K562 (cell line): ENCODE results near the gene MALAT1. TPM values are rescaled to one million over a fixed set of nuclear protein-coding genes. Genes with fewer than 3 reads are reported as not detected.

Experiments used
- ATAC-seq: fragments of 200-7000 bp; cut with Tn5 transposase; 3 replicates; pipeline ENCODE4 v1.9.1; 2020; ENCODE audit warnings: moderate library complexity
- BruUV-seq: library from RNA; stranded (reverse); fragments of 400-500 nt; replicated peaks from 2 replicates; lab custom pipeline; 2021; lab: Mats Ljungman, UMichigan
- CTCF ChIA-PET: fragments of 300-600 bp; formaldehyde crosslinking; extraction: SDS; loops from one replicate; lab custom pipeline; 2021; ENCODE audit warnings: low intra/inter-chr PET ratio; lab: Yijun Ruan, JAX
- POLR2A ChIA-PET: fragments of 300-600, 350-650 bp; sonication (Branson Sonifier 250); formaldehyde crosslinking; extraction: SDS; loops from one replicate; lab custom pipeline; 2021; ENCODE audit warnings: antibody characterized with exemption, inconsistent platforms; lab: Yijun Ruan, JAX
- DNase-seq, 4 experiments: peaks; one replicate each; pipeline versions ENCODE4 v3.0.0 to v3.0.0-alpha.2; 2011 to 2018; ENCODE audit warnings: low spot score in 3 of 4, mixed read lengths in 3 of 4; ENCODE audit errors: extremely low read depth in 1 of 4
- FAIRE-seq: peaks from 2 replicates; lab custom pipeline; 2011; peaks lifted over from hg19 to GRCh38; lab: Jason Lieb, UNC
- H2AFZ ChIP-seq: 2 replicates; pipeline ENCODE4 v1.6.0; 2011; ENCODE audit warnings: low read depth, low read length, control low read depth, inconsistent platforms
- H3K27ac ChIP-seq: fragments of 200-600 bp; 3 replicates; pipeline ENCODE4 v1.8.0; 2011; ENCODE audit warnings: low read depth, mild to moderate bottlenecking, control low read depth, inconsistent platforms, low read length, moderate library complexity, mixed read lengths; ENCODE audit errors: extremely low read depth
- H3K27me3 ChIP-seq, 2 experiments: fragments of 300-600 bp in 1 of 2; 2 replicates in 1 of 2; 3 replicates in 1 of 2; pipeline versions ENCODE4 v1.6.0 to v1.8.0; 2011; ENCODE audit warnings: inconsistent platforms in 2 of 2, low read length in 2 of 2, mild to moderate bottlenecking in 1 of 2, mixed read lengths in 1 of 2, moderate library complexity in 1 of 2; ENCODE audit not compliant: control insufficient read depth in 2 of 2, insufficient read depth in 2 of 2
- H3K36me3 ChIP-seq: fragments of 300-600 bp; 3 replicates; pipeline ENCODE4 v1.8.0; 2011; ENCODE audit warnings: mild to moderate bottlenecking, low read length, inconsistent platforms; ENCODE audit not compliant: control insufficient read depth, insufficient read depth
- H3K4me1 ChIP-seq, 2 experiments: fragments of 200-600 bp in 1 of 2; replicated peaks in 1 of 2; 2 replicates in 1 of 2; 3 replicates in 1 of 2; pipeline versions ENCODE4 v1.5.1 to v1.8.0; 2011; ENCODE audit warnings: inconsistent platforms in 2 of 2, low read length in 2 of 2, mild to moderate bottlenecking in 1 of 2, mixed read lengths in 1 of 2, moderate library complexity in 1 of 2; ENCODE audit not compliant: control insufficient read depth in 2 of 2, insufficient read depth in 2 of 2
- H3K4me2 ChIP-seq: 2 replicates; pipeline ENCODE4 v1.6.1; 2011; ENCODE audit warnings: low read length, control low read depth, inconsistent platforms, mixed read lengths; ENCODE audit not compliant: insufficient read depth
- H3K4me3 ChIP-seq: fragments of 200-600 bp; sonication (generic), shearing (Covaris generic); 2 replicates; pipeline ENCODE4 v1.5.1; 2016; ENCODE audit warnings: control low read depth, inconsistent platforms
- H3K79me2 ChIP-seq: fragments of 200-600 bp; 3 replicates; pipeline ENCODE4 v1.8.0; 2011; ENCODE audit warnings: low read length, inconsistent platforms; ENCODE audit not compliant: control insufficient read depth, insufficient read depth
- H3K9ac ChIP-seq, 2 experiments: 2 replicates each; pipeline versions ENCODE4 v1.6.0 to v1.6.1; 2011; ENCODE audit warnings: low read depth in 2 of 2, low read length in 2 of 2, control low read depth in 1 of 2, inconsistent platforms in 1 of 2, mild to moderate bottlenecking in 1 of 2, mixed read lengths in 1 of 2; ENCODE audit not compliant: insufficient read depth in 1 of 2
- H3K9me1 ChIP-seq: one replicate; pipeline ENCODE4 v1.6.0; 2011; ENCODE audit warnings: inconsistent platforms, mild to moderate bottlenecking, low read length, moderate library complexity; ENCODE audit not compliant: control insufficient read depth, insufficient read depth
- H3K9me3 ChIP-seq: replicated peaks from 2 replicates; pipeline ENCODE4 v1.5.1; 2011; ENCODE audit warnings: low read depth, low read length, inconsistent platforms; ENCODE audit not compliant: control insufficient read depth, insufficient read depth
- H4K20me1 ChIP-seq: replicated peaks from 2 replicates; pipeline ENCODE4 v1.6.1; 2011; ENCODE audit warnings: low read length, inconsistent platforms, mixed read lengths; ENCODE audit not compliant: control insufficient read depth, insufficient read depth
- BRD4 ChIP-seq: fragments of 200-600 bp; sonication (generic); IDR thresholded peaks from 2 replicates; pipeline ENCODE4 v1.6.1; 2017; ENCODE audit warnings: inconsistent platforms
- CBX1 ChIP-seq: sonication (generic); IDR thresholded peaks from 2 replicates; pipeline ENCODE4 v1.6.1; 2016; ENCODE audit warnings: antibody characterized with exemption, low read depth, mild to moderate bottlenecking
- HDAC1 ChIP-seq, 2 experiments: fragments of 450-650 bp; IDR thresholded peaks; 2 replicates each; pipeline ENCODE4 v1.6.1; 2016 to 2017; ENCODE audit warnings: inconsistent platforms in 1 of 2, mild to moderate bottlenecking in 1 of 2, moderate library complexity in 1 of 2
- MIER1 ChIP-seq: fragments of 450-650 bp; IDR thresholded peaks from 2 replicates; pipeline ENCODE4 v1.6.1; 2016; ENCODE audit warnings: antibody characterized with exemption, mild to moderate bottlenecking, low read depth
- NBN ChIP-seq: fragments of 450-650 bp; IDR thresholded peaks from 2 replicates; pipeline ENCODE4 v1.6.1; 2016; ENCODE audit warnings: low read depth, mild to moderate bottlenecking
- POLR2AphosphoS2 ChIP-seq: IDR thresholded peaks from 2 replicates; pipeline ENCODE4 v1.6.1; 2012; ENCODE audit warnings: low read length, improper control_type of control experiment
- SMARCA4 ChIP-seq: fragments of 450-650 bp; IDR thresholded peaks from 2 replicates; pipeline ENCODE4 v1.6.1; 2016
- TARDBP ChIP-seq: fragments of 450-650 bp; IDR thresholded peaks from 2 replicates; pipeline ENCODE4 v1.6.1; 2016
- ZEB2 ChIP-seq: fragments of 450-650 bp; IDR thresholded peaks from 2 replicates; pipeline ENCODE4 v1.6.1; 2016
- ZNF217 ChIP-seq: sonication (generic); formaldehyde crosslinking; IDR thresholded peaks from 2 replicates; pipeline ENCODE4 v1.8.0; 2022; ENCODE audit warnings: mild to moderate bottlenecking, missing genetic modification reagents
- ZNF561 ChIP-seq: fragments of 450-650 bp; formaldehyde crosslinking; conservative IDR thresholded peaks from 2 replicates; pipeline ENCODE4 v1.4.0; 2020; ENCODE audit warnings: mild to moderate bottlenecking, moderate library complexity
- ZNF76 ChIP-seq: fragments of 250-450 bp; sonication (Bioruptor Pico); IDR thresholded peaks from 2 replicates; pipeline ENCODE4 v1.4.0; 2020; ENCODE audit warnings: mild to moderate bottlenecking, moderate library complexity, borderline replicate concordance
- ZSCAN32 ChIP-seq: fragments of 450-650 bp; formaldehyde crosslinking; IDR thresholded peaks from 2 replicates; pipeline ENCODE4 v1.4.0; 2020; ENCODE audit warnings: mild to moderate bottlenecking, moderate library complexity
- WGBS: fragments of 100-300 bp; shearing (Covaris generic); methylation state at CpG from one replicate; pipeline ENCODE4 v1.1.6; 2016; ENCODE audit warnings: low coverage, mixed read lengths; ENCODE audit not compliant: insufficient coverage; ENCODE audit errors: missing lambda C conversion rate; 5-methylcytosine and 5-hydroxymethylcytosine counted together
- in situ Hi-C: fragments of 300-500 bp; cut with MboI; formaldehyde crosslinking; loops from 4 replicates; pipeline ENCODE4 v1.15.0; 2018; ENCODE audit warnings: inconsistent platforms, mixed read lengths
- intact Hi-C: fragments of 100-400 bp; cut with micrococcal nuclease; formaldehyde crosslinking; loops from 2 replicates; pipeline ENCODE4 v1.14.2; 2022
- polyA plus RNA-seq, 8 experiments: library from polyadenylated mRNA; depleted of rRNA in 4 of 8; stranded (reverse) in 5 of 8; unstranded in 3 of 8; fragments of >200 nt; fragmentation: Nextera tagmentation in 2 of 8; fragmentation: Illumina TruSeq in 1 of 8; extraction: Ambion mirVana in 2 of 8; extraction: Trizol in 1 of 8; gene quantifications; 2 replicates each; pipeline versions ENCODE4 v1.2.1 to v1.2.3, GENCODE V29; 2011 to 2014; ENCODE audit warnings: inconsistent platforms in 1 of 8, missing spikeins in 1 of 8
- total RNA-seq, 7 experiments: library from RNA; depleted of rRNA in 6 of 7; stranded (reverse); fragments of >200 nt in 6 of 7; fragmentation: Illumina TruSeq in 2 of 7; extraction: Trizol in 2 of 7; gene quantifications; 2 replicates each; pipeline versions ENCODE4 v1.2.1 to v1.2.3, GENCODE V29; 2011 to 2021; ENCODE audit warnings: low replicate concordance in 1 of 7
- TF ChIP-seq, protein P1 (sequence below): fragments of 450-650 bp; formaldehyde crosslinking; IDR thresholded peaks from 2 replicates; pipeline ENCODE4 v1.4.0; 2020; ENCODE audit warnings: mild to moderate bottlenecking, moderate library complexity
- TF ChIP-seq, protein P2 (sequence below): sonication (generic); formaldehyde crosslinking; IDR thresholded peaks from 2 replicates; pipeline ENCODE4 v1.8.0; 2023; ENCODE audit warnings: missing genetic modification reagents, mild to moderate bottlenecking, borderline replicate concordance

Gene MALAT1
- total and polyA plus RNA-seq, 9 of the 15 experiments (the other 6 are each of a cell fraction or from before 2014, with no cell fraction given) = 363 to 8,715 (median 2,351) TPM

DNA sequence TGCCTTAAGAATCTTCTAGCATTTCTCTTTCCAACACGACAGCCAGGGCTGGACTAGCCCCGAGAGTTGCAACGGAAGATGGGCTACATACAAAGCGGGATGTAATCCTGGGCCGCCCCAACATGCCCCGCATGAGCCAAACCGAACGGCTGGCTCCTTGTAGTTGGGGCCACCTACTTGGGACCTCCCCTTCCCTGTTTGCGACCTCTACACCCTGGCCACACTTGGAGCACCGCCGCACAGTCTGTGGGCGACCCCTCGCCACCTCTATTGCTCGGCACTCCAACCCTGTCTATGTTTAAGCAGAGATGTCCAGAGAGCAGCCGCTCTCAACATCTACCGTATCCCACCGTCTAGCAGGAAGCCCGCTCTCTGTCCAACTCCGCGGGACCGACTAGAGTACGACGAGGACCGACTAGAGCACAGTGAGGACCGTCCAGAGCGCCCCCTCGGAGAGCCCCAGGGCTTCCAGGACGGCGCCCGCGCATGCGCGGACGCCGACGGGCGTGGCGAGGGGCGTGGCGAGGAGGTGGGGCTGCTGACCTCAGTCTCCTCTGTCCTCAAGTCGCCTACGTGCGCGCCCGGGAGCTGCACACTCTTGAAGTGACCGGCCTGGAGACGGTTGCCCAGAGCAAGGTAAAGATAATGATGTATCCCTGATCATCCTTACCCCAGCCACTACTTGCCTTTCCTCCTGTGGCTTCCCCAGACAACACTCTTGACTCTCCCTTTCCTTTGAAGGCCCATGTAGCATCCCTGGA lies 44.0 kb upstream of the MALAT1 start:
- peak; percentile 97 to 99 (median 98) for DNase-seq
- intact Hi-C loops = no loop called here
- H3K27me3 ChIP-seq = no peaks in the 10 kb centered on the region
- peaks cover 3% of the 10 kb centered on the region; the same call in 1 of the 2 replicates for H4K20me1 ChIP-seq
- TSS peak; percentile 97 for BruUV-seq
- WGBS = 4% methylated on average over 43 of the region's 47 CpGs
- peak overlapping the region; percentile 70 for H3K4me3 ChIP-seq
- peak overlapping the region; percentile 99 for H3K4me2 ChIP-seq
- H3K9me1 ChIP-seq = no peaks in the 10 kb centered on the region
- H3K79me2 ChIP-seq = peaks cover 48% of the 10 kb centered on the region
- ATAC-seq = peak; percentile 88
- peak overlapping the region; percentile 87 for H3K27ac ChIP-seq
- POLR2A ChIA-PET = interaction anchor here (0.6 to 3.0 kb wide), 20 partner anchors 8 to 178 kb away, joined by 3 to 50 read pairs (median 4); partner anchors contain the start of genes MALAT1 and NEAT1
- CTCF ChIA-PET = interaction anchor here (0.6 kb wide), 1 partner anchor 8 kb away, joined by 3 read pairs; no protein-coding TSS in a partner anchor
- in situ Hi-C loops = no loop called here
- H3K4me1 ChIP-seq = peaks cover 21 to 38% of the 10 kb centered on the region in 2 experiments; a peak in 4 of 5 replicates
- no peaks in the 10 kb centered on the region for H3K9me3 ChIP-seq
- peak overlapping the region; percentile 97 for H2AFZ ChIP-seq
- peak; percentile 75 for FAIRE-seq
- peak overlapping the region; percentile 80 to 92 for H3K9ac ChIP-seq
- H3K36me3 ChIP-seq = 0 out of 3 replicates have a peak, but pooled peaks cover 3% of the 10 kb centered on the region
- TF ChIP-seq CBX1 = peak; percentile 55; the same call in 1 of the 2 replicates
- TF ChIP-seq BRD4 = no peak
- TF ChIP-seq ZNF76 (CRISPR knock-in tag) = no peak
- TF ChIP-seq HDAC1 (IDR thresholded peaks at IDR 0.05) = peak in 1 of 2 experiments; percentile 51; a peak in 2 of 4 replicates
- TF ChIP-seq ZNF217 (CRISPR knock-in tag) = no peak
- TF ChIP-seq, protein P1, sequence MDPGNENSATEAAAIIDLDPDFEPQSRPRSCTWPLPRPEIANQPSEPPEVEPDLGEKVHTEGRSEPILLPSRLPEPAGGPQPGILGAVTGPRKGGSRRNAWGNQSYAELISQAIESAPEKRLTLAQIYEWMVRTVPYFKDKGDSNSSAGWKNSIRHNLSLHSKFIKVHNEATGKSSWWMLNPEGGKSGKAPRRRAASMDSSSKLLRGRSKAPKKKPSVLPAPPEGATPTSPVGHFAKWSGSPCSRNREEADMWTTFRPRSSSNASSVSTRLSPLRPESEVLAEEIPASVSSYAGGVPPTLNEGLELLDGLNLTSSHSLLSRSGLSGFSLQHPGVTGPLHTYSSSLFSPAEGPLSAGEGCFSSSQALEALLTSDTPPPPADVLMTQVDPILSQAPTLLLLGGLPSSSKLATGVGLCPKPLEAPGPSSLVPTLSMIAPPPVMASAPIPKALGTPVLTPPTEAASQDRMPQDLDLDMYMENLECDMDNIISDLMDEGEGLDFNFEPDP (CRISPR knock-in tag) = no peak
- TF ChIP-seq, protein P2, sequence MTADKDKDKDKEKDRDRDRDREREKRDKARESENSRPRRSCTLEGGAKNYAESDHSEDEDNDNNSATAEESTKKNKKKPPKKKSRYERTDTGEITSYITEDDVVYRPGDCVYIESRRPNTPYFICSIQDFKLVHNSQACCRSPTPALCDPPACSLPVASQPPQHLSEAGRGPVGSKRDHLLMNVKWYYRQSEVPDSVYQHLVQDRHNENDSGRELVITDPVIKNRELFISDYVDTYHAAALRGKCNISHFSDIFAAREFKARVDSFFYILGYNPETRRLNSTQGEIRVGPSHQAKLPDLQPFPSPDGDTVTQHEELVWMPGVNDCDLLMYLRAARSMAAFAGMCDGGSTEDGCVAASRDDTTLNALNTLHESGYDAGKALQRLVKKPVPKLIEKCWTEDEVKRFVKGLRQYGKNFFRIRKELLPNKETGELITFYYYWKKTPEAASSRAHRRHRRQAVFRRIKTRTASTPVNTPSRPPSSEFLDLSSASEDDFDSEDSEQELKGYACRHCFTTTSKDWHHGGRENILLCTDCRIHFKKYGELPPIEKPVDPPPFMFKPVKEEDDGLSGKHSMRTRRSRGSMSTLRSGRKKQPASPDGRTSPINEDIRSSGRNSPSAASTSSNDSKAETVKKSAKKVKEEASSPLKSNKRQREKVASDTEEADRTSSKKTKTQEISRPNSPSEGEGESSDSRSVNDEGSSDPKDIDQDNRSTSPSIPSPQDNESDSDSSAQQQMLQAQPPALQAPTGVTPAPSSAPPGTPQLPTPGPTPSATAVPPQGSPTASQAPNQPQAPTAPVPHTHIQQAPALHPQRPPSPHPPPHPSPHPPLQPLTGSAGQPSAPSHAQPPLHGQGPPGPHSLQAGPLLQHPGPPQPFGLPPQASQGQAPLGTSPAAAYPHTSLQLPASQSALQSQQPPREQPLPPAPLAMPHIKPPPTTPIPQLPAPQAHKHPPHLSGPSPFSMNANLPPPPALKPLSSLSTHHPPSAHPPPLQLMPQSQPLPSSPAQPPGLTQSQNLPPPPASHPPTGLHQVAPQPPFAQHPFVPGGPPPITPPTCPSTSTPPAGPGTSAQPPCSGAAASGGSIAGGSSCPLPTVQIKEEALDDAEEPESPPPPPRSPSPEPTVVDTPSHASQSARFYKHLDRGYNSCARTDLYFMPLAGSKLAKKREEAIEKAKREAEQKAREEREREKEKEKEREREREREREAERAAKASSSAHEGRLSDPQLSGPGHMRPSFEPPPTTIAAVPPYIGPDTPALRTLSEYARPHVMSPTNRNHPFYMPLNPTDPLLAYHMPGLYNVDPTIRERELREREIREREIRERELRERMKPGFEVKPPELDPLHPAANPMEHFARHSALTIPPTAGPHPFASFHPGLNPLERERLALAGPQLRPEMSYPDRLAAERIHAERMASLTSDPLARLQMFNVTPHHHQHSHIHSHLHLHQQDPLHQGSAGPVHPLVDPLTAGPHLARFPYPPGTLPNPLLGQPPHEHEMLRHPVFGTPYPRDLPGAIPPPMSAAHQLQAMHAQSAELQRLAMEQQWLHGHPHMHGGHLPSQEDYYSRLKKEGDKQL (CRISPR knock-in tag) = no peak
- no peak for TF ChIP-seq ZSCAN32 (CRISPR knock-in tag)
- no peak for TF ChIP-seq NBN
- TF ChIP-seq SMARCA4 = no peak
- 0 out of 2 replicates have a peak, but pooled peaks have one; percentile 10 for TF ChIP-seq ZEB2
- no peak for TF ChIP-seq MIER1
- no peak for TF ChIP-seq TARDBP
- TF ChIP-seq POLR2AphosphoS2 = peak; percentile 87; the same call in 1 of the 2 replicates
- 0 out of 2 replicates have a peak, but pooled peaks have one; percentile 25 for TF ChIP-seq ZNF561 (CRISPR knock-in tag)
